ENCODE measurements around the gene GABRB3.

The GABRB3 gene

DNA sequence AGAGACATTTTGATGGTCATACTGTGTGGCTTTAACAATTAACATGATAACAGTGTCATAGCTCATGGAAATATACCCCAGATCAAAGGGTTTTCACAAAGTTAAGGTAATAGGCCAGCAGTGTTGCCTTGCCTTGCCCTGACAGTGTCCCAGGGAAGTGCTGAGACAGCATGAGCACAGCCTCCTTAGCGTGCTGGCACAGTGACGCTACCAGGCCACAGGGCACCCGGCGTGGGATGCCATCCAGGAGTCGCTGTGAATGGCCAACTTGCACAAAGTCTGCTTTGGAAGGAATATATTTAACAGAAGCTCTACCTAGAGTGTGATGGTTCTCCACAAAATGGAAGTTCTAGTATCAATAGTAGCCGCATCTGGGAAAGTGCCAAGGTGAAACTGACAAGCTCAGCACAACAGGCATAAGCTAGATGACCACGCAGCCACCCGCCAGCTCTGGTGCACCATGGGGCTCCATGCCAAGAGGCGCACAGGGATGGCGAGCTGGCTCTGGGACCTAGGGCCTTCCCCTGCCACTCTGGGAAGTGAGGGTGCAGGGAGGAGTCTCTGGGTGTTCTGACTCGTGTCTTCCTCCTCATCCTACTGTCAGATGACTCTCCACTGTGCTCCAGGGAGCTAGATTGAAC, 86.2 kb downstream of the GABRB3 start:
- Histone ChIP-seq H3K4me3 (ENCODE audit: low read depth, low read length) (no peak overlapping the region), H3K27me3 (replicated peaks) (no peaks in the 10 kb centered on the region), H3K36me3 (replicated peaks) (no peaks in the 10 kb centered on the region), H3K27ac (no peak overlapping the region)
- in situ Hi-C loops (cut with HindIII; ENCODE audit: low pct_ligation_motif_present, low sequenced_read_pairs) = no loop called here
- TF ChIP-seq, protein P1, sequence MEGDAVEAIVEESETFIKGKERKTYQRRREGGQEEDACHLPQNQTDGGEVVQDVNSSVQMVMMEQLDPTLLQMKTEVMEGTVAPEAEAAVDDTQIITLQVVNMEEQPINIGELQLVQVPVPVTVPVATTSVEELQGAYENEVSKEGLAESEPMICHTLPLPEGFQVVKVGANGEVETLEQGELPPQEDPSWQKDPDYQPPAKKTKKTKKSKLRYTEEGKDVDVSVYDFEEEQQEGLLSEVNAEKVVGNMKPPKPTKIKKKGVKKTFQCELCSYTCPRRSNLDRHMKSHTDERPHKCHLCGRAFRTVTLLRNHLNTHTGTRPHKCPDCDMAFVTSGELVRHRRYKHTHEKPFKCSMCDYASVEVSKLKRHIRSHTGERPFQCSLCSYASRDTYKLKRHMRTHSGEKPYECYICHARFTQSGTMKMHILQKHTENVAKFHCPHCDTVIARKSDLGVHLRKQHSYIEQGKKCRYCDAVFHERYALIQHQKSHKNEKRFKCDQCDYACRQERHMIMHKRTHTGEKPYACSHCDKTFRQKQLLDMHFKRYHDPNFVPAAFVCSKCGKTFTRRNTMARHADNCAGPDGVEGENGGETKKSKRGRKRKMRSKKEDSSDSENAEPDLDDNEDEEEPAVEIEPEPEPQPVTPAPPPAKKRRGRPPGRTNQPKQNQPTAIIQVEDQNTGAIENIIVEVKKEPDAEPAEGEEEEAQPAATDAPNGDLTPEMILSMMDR (IDR thresholded peaks at IDR 0.05; ENCODE audit: low read depth, low read length, missing control alignments) = no peak
- no peak for DNase-seq

DNA sequence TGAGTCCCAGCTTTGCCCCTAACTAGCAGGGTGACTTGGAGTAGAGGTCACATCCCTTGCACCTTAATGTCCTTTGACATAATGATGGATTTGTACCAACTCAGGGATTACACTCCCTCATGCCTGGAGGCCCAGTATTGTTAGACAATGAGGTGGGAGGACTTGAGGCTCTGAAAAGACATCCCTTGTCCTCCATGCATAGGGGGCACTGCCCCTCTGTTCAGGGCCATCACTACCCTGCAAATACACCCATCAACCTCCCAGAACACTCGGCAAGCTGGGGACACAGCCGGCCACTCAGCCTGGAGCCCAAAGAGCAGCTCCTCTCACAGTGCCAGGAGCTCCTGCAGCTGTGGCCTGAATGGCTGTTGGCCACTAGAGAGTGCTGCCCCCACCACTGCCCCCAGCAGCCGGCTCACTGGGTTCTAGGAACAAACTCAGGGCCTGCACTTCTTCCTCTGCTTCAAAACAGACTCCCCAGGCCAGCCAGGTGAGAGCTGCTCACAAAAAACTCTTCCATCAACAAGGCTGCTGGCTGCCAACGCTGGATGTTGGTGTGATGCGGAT, 90.2 kb downstream of the GABRB3 start:
- no peaks in the 10 kb centered on the region for H3K36me3 ChIP-seq (replicated peaks)
- in situ Hi-C loops (cut with HindIII; ENCODE audit: low pct_ligation_motif_present, low sequenced_read_pairs) = no loop called here
- H3K4me3 ChIP-seq (ENCODE audit: low read depth, low read length) = no peak overlapping the region
- H3K27ac ChIP-seq = no peak overlapping the region
- H3K27me3 ChIP-seq (replicated peaks) = no peaks in the 10 kb centered on the region
- TF ChIP-seq, protein P1 (IDR thresholded peaks at IDR 0.05; ENCODE audit: low read depth, low read length, missing control alignments) = no peak
- no peak for DNase-seq

DNA sequence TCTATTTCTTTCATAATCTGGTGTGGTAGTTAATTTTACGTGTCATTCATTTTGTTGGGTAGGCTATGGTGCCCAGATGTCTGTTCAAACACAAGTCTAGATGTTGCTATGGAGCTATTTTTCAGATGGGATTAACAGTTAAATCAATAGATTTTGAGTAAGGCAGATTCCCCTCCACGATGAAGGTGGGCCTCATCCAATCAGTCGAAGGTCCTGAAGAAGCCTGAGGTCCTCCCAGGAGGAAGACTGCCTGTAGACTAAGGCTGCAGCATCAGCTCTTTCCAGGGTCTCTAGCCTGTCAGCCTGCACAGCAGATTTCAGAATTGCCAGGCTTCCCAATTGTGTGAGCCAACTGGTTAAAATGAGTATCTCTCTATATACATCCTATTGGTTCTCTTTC, 92.9 kb downstream of the GABRB3 start:
- in situ Hi-C loops (cut with HindIII; ENCODE audit: low pct_ligation_motif_present, low sequenced_read_pairs) = no loop called here
- no peak overlapping the region for H3K4me3 ChIP-seq (ENCODE audit: low read depth, low read length)
- DNase-seq = no peak
- H3K27me3 ChIP-seq (replicated peaks) = no peaks in the 10 kb centered on the region
- no peaks in the 10 kb centered on the region for H3K36me3 ChIP-seq (replicated peaks)
- TF ChIP-seq, protein P1 (IDR thresholded peaks at IDR 0.05; ENCODE audit: low read depth, low read length, missing control alignments) = no peak
- no peak overlapping the region for H3K27ac ChIP-seq

DNA sequence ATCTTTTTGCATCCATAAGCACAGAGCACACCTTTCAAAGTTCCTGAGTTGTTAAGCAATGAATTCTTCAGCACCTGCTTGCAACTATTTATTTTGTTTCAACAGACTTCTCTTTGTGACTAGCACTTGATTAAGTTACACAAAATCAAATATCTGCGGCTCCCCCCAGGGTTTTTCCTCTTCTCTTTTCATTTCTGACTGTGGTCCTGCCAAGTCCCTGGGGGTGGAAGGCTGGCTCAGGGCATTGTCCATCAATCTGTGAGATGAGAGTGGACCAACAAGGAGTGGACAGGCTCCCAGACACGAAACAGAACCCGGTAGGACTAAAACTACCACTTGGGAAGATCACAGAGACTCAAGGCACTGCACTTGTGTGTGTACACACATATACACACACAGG, 96.8 kb downstream of the GABRB3 start:
- in situ Hi-C loops (cut with HindIII; ENCODE audit: low pct_ligation_motif_present, low sequenced_read_pairs) = no loop called here
- H3K27ac ChIP-seq = no peak overlapping the region
- TF ChIP-seq, protein P1 (IDR thresholded peaks at IDR 0.05; ENCODE audit: low read depth, low read length, missing control alignments) = no peak

DNA sequence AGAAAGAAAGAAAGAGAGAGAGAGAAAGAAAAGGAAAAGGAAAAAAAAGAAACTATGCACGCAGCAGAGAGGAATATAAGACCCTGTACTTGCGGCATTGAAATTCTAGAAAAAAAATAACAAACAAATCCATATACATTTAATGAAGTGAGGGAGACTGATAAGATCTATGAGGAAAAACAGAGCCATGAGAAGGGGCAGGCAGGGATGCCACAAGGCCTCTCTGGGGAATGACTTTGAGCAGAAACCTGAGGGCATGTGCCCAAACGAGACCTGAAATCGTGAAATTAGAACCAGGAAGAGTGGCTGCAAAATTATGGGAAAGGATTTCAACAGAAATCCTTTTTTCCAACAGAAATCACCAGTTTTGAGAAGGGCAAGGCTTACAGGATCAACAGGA, 98.4 kb downstream of the GABRB3 start:
- Histone ChIP-seq H3K4me3 (ENCODE audit: low read depth, low read length) (no peak overlapping the region), H3K27ac (no peak overlapping the region), H3K36me3 (replicated peaks) (no peaks in the 10 kb centered on the region), H3K27me3 (replicated peaks) (no peaks in the 10 kb centered on the region)
- TF ChIP-seq, protein P1 (IDR thresholded peaks at IDR 0.05; ENCODE audit: low read depth, low read length, missing control alignments) = no peak
- no peak for DNase-seq
- in situ Hi-C loops (cut with HindIII; ENCODE audit: low pct_ligation_motif_present, low sequenced_read_pairs) = no loop called here

More for the DNA sequence above, 96.8 kb downstream of the GABRB3 start:
- Histone ChIP-seq H3K4me3 (ENCODE audit: low read depth, low read length) (no peak overlapping the region), H3K36me3 (replicated peaks) (no peaks in the 10 kb centered on the region), H3K27me3 (replicated peaks) (no peaks in the 10 kb centered on the region)
- no peak for DNase-seq

DNA sequence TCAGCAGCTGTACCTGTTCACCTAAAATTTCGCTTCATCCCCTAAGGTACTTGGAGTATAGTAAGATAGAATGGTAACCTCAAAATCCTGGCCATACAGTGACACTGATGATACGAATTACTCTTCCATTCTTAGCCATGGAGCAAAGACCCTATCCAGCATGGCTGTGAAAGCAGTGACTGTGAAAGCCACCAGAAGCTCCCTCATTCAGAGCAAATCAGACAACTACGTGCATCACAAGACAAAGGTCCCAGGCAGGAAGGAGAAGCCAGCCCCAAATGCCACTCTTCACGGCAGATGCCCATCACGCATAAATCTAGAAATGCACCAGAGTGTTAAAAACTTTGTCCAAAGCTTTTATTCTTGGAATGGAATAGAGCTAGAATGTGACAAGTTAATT, 99.4 kb downstream of the GABRB3 start:
- TF ChIP-seq, protein P1 (IDR thresholded peaks at IDR 0.05; ENCODE audit: low read depth, low read length, missing control alignments) = no peak
- no peak for DNase-seq
- no peak overlapping the region for H3K4me3 ChIP-seq (ENCODE audit: low read depth, low read length)
- H3K27ac ChIP-seq = no peak overlapping the region
- H3K27me3 ChIP-seq (replicated peaks) = no peaks in the 10 kb centered on the region
- in situ Hi-C loops (cut with HindIII; ENCODE audit: low pct_ligation_motif_present, low sequenced_read_pairs) = no loop called here
- H3K36me3 ChIP-seq (replicated peaks) = no peaks in the 10 kb centered on the region
